ENCODE results near the gene MEIS1. TPM values are rescaled to one million over a fixed set of nuclear protein-coding genes. Genes with fewer than 3 reads are reported as not detected.

MEIS1 gene
- total RNA-seq, 6 experiments from 2014 or later: 3.1 to 8.8 (median 4.2) TPM

GRCh38 chr2:66570471-66570870, 135.5 kb downstream of the MEIS1 start:
- Histone ChIP-seq H3K27ac (no peak overlapping the region), H3K27me3 (no peaks in the 10 kb centered on the region), H3K4me3 (no peak overlapping the region), H3K9me3 (no peaks in the 10 kb centered on the region), H3K36me3 (no peaks in the 10 kb centered on the region), H3K4me1 (peaks cover 0 to 6% (median under 1%) of the 10 kb centered on the region in 4 donors)
- DNase-seq (no peak), ATAC-seq (no peak)
- no peak for TF ChIP-seq CTCF (IDR thresholded peaks at IDR 0.05)
- TF ChIP-seq POLR2A (IDR thresholded peaks at IDR 0.05): no peak
- intact Hi-C loops (cut with DNase I): loop anchor here in 1 of 2 donors (5.0 kb wide), 1 partner anchor 138 kb away; no protein-coding TSS in a partner anchor
- 85% methylated on average over 3 of the region's 3 CpGs for WGBS (ENCODE audit: insufficient coverage, low coverage, low lambda C conversion rate, missing lambda C conversion rate)

GRCh38 chr2:66571918-66572317, 137.0 kb downstream of the MEIS1 start:
- no peak for ATAC-seq
- Histone ChIP-seq H3K27me3 (peaks cover 0 to 8% of the 10 kb centered on the region in 2 donors), H3K36me3 (no peaks in the 10 kb centered on the region), H3K9me3 (no peaks in the 10 kb centered on the region), H3K4me1 (peaks cover 0 to 16% (median 6%) of the 10 kb centered on the region in 4 donors), H3K27ac (no peak overlapping the region), H3K4me3 (no peak overlapping the region)
- intact Hi-C loops (cut with DNase I): loop anchor here in 1 of 2 donors (5.0 kb wide), 1 partner anchor 140 kb away; no protein-coding TSS in a partner anchor
- no peak for DNase-seq
- no peak for TF ChIP-seq CTCF (IDR thresholded peaks at IDR 0.05)
- TF ChIP-seq POLR2A (IDR thresholded peaks at IDR 0.05): no peak
- WGBS (ENCODE audit: insufficient coverage, low coverage, low lambda C conversion rate, missing lambda C conversion rate): 75% methylated on average over 6 of the region's 6 CpGs

- Histone ChIP-seq H3K4me1 (peaks cover 0 to 21% (median 8%) of the 10 kb centered on the region in 4 donors), H3K27me3 (peaks cover 0 to 11% of the 10 kb centered on the region in 2 donors), H3K9me3 (no peaks in the 10 kb centered on the region), H3K27ac (no peak overlapping the region), H3K36me3 (no peaks in the 10 kb centered on the region), H3K4me3 (no peak overlapping the region)
- WGBS (ENCODE audit: insufficient coverage, low coverage, low lambda C conversion rate, missing lambda C conversion rate): 85% methylated on average over 3 of the region's 3 CpGs
- TF ChIP-seq POLR2A (IDR thresholded peaks at IDR 0.05) (no peak), CTCF (IDR thresholded peaks at IDR 0.05) (no peak)
- intact Hi-C loops (cut with DNase I): loop anchor here in 1 of 2 donors (5.0 kb wide), 1 partner anchor 140 kb away; no protein-coding TSS in a partner anchor
- no peak for ATAC-seq
- DNase-seq: no peak
Measured at GRCh38 chr2:66572391-66572790, 137.5 kb downstream of the MEIS1 start.

GRCh38 chr2:66573416-66573815, 138.5 kb downstream of the MEIS1 start:
- Histone ChIP-seq H3K4me1 (peaks cover 0 to 24% (median 9%) of the 10 kb centered on the region in 4 donors), H3K36me3 (no peaks in the 10 kb centered on the region), H3K9me3 (no peaks in the 10 kb centered on the region), H3K27ac (no peak overlapping the region), H3K27me3 (peaks cover 0 to 21% of the 10 kb centered on the region in 2 donors), H3K4me3 (no peak overlapping the region)
- no peak for DNase-seq
- 66% methylated on average over 6 of the region's 7 CpGs for WGBS (ENCODE audit: insufficient coverage, low coverage, low lambda C conversion rate, missing lambda C conversion rate)
- ATAC-seq: no peak
- intact Hi-C loops (cut with DNase I): loop anchor here in 1 of 2 donors (5.0 kb wide), 1 partner anchor 141 kb away; no protein-coding TSS in a partner anchor
- TF ChIP-seq CTCF (IDR thresholded peaks at IDR 0.05) (no peak), POLR2A (IDR thresholded peaks at IDR 0.05) (no peak)
